ENCODE results near the gene ATP11B. TPM values are rescaled to one million over a fixed set of nuclear protein-coding genes. Genes with fewer than 3 reads are reported as not detected.
A peak's percentile ranks its signal among the peaks of the same experiment; 100 is the strongest.

ATP11B gene
- total RNA-seq, 3 donors from 2014 or later (not counting 1 experiment from before 2014, with no cell fraction given): 157 to 174 (median 172) TPM

DNA sequence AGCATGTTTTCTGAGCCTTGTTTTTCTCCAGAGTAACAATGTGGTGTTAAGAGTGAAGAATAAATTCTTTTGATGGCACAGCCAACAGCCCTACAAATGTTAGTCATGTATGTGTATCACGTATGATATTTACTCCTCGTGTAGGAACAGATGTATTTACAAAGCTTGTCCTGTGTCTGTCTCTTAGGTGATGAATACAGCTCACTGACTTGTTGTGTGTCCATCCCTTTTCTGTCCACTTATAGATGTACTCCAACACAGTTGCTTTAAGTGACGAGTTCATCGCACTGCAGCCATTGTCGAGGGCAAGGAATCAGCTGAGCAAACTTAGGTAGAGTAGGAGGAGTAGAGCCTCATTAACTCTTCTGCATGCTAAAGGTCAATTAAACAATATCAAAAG, 108.9 kb downstream of the ATP11B start:
- Histone ChIP-seq H3K27ac (ENCODE audit: low read length) (no peak overlapping the region), H3K27me3 (ENCODE audit: control insufficient read depth, insufficient read depth, low read length) (no peaks in the 10 kb centered on the region), H3K4me3 (ENCODE audit: low read length) (no peak overlapping the region), H3K9me3 (ENCODE audit: control insufficient read depth, insufficient read depth, low read length) (no peaks in the 10 kb centered on the region), H3K4me1 (ENCODE audit: control insufficient read depth, insufficient read depth, low read length) (no peaks in the 10 kb centered on the region), H3K36me3 (ENCODE audit: control insufficient read depth, insufficient read depth, low read length) (peaks cover 60% of the 10 kb centered on the region)
- TF ChIP-seq CTCF (IDR thresholded peaks at IDR 0.05): no peak
- WGBS (ENCODE audit: insufficient coverage): 89% methylated on average over 2 of the region's 5 CpGs
- intact Hi-C loops (cut with micrococcal nuclease): no loop called here
- ATAC-seq (no peak), DNase-seq (no peak)
- Mint-ChIP-seq H3K9me3 (no peaks in the 10 kb centered on the region), H3K4me3 (no peak overlapping the region), H3K27ac (peak overlapping the region; percentile 3 to 26), H3K27me3 (ENCODE audit: low read depth in 2 of 2) (no peaks in the 10 kb centered on the region), H3K4me1 (peaks cover 0 to 13% of the 10 kb centered on the region in 2 donors), H3K36me3 (peaks cover 13% of the 10 kb centered on the region)

GRCh38 chr3:182904164-182904563, 110.9 kb downstream of the ATP11B start:
- Mint-ChIP-seq H3K27me3 (ENCODE audit: low read depth in 2 of 2) (no peaks in the 10 kb centered on the region), H3K27ac (peak overlapping the region; percentile 18 to 38), H3K36me3 (peaks cover 13% of the 10 kb centered on the region), H3K9me3 (no peaks in the 10 kb centered on the region), H3K4me1 (peaks cover 3 to 15% of the 10 kb centered on the region in 2 donors), H3K4me3 (no peak overlapping the region)
- no peaks in the 10 kb centered on the region for H3K4me1 ChIP-seq (ENCODE audit: control insufficient read depth, insufficient read depth, low read length)
- 96% methylated on average over 3 of the region's 3 CpGs for WGBS (ENCODE audit: insufficient coverage)
- no peaks in the 10 kb centered on the region for H3K27me3 ChIP-seq (ENCODE audit: control insufficient read depth, insufficient read depth, low read length)
- H3K4me3 ChIP-seq (ENCODE audit: low read length): no peak overlapping the region
- no peak for DNase-seq
- no peak overlapping the region for H3K27ac ChIP-seq (ENCODE audit: low read length)
- ATAC-seq: no peak
- no peaks in the 10 kb centered on the region for H3K9me3 ChIP-seq (ENCODE audit: control insufficient read depth, insufficient read depth, low read length)
- H3K36me3 ChIP-seq (ENCODE audit: control insufficient read depth, insufficient read depth, low read length): peaks cover 54% of the 10 kb centered on the region
- no peak for TF ChIP-seq CTCF (IDR thresholded peaks at IDR 0.05)
- intact Hi-C loops (cut with micrococcal nuclease): no loop called here

DNA sequence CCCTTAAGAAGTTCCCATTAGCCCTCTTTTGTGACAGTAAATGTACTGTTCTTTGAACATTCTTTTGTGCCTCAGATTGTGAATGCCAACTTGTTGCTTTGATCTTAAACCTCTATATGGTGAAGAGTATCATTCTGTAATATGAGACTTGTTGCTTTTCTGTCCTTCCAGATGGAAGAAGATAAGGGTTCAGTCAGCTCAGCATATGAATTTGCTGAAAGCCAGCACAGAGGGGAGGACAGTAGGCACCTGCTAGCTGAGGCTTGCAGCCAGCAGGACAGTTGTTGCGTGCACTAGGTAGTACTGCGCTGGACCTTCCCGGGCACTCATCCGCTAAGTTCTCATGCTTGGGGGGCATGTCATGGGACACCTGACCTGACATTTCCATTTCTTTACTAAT, 112.3 kb downstream of the ATP11B start:
- H3K4me3 ChIP-seq (ENCODE audit: low read length): no peak overlapping the region
- no peaks in the 10 kb centered on the region for H3K27me3 ChIP-seq (ENCODE audit: control insufficient read depth, insufficient read depth, low read length)
- 98% methylated on average over 4 of the region's 4 CpGs for WGBS (ENCODE audit: insufficient coverage)
- peaks cover 44% of the 10 kb centered on the region for H3K36me3 ChIP-seq (ENCODE audit: control insufficient read depth, insufficient read depth, low read length)
- no peaks in the 10 kb centered on the region for H3K4me1 ChIP-seq (ENCODE audit: control insufficient read depth, insufficient read depth, low read length)
- no peak for TF ChIP-seq CTCF (IDR thresholded peaks at IDR 0.05)
- Mint-ChIP-seq H3K4me1 (peaks cover 8 to 20% of the 10 kb centered on the region in 2 donors), H3K9me3 (no peaks in the 10 kb centered on the region), H3K27ac (peak overlapping the region in 1 of 2 donors; percentile 56), H3K27me3 (ENCODE audit: low read depth in 2 of 2) (no peaks in the 10 kb centered on the region), H3K4me3 (no peak overlapping the region), H3K36me3 (peaks cover 13% of the 10 kb centered on the region)
- intact Hi-C loops (cut with micrococcal nuclease): no loop called here
- H3K9me3 ChIP-seq (ENCODE audit: control insufficient read depth, insufficient read depth, low read length): no peaks in the 10 kb centered on the region
- H3K27ac ChIP-seq (ENCODE audit: low read length): no peak overlapping the region
- ATAC-seq (no peak), DNase-seq (no peak)

- no peaks in the 10 kb centered on the region for H3K9me3 Mint-ChIP-seq
- Histone ChIP-seq H3K27me3 (ENCODE audit: control insufficient read depth, insufficient read depth, low read length) (no peaks in the 10 kb centered on the region), H3K27ac (ENCODE audit: low read length) (no peak overlapping the region), H3K36me3 (ENCODE audit: control insufficient read depth, insufficient read depth, low read length) (peaks cover 44% of the 10 kb centered on the region), H3K4me3 (ENCODE audit: low read length) (no peak overlapping the region), H3K9me3 (ENCODE audit: control insufficient read depth, insufficient read depth, low read length) (no peaks in the 10 kb centered on the region), H3K4me1 (ENCODE audit: control insufficient read depth, insufficient read depth, low read length) (peaks cover 2% of the 10 kb centered on the region)
- H3K4me1 Mint-ChIP-seq: peaks cover 10 to 23% of the 10 kb centered on the region in 2 donors
- H3K27me3 Mint-ChIP-seq (ENCODE audit: low read depth in 2 of 2): no peaks in the 10 kb centered on the region
- H3K4me3 Mint-ChIP-seq: no peak overlapping the region
- H3K27ac Mint-ChIP-seq: peak overlapping the region in 1 of 2 donors; percentile 56
- 100% methylated on average over 1 of the region's 1 CpG for WGBS (ENCODE audit: insufficient coverage)
- intact Hi-C loops (cut with micrococcal nuclease): no loop called here
- ATAC-seq (no peak), DNase-seq (no peak)
- no peak for TF ChIP-seq CTCF (IDR thresholded peaks at IDR 0.05)
- peaks cover 13% of the 10 kb centered on the region for H3K36me3 Mint-ChIP-seq
Measured at GRCh38 chr3:182906036-182906435, 112.7 kb downstream of the ATP11B start.

All from natural killer cell (primary cell).